Aorta (tissue), 5 donors: Measurements from ENCODE around the gene SAP130. TPM values are rescaled to one million over a fixed set of nuclear protein-coding genes. Genes with fewer than 3 reads are reported as not detected.

ENCODE experiments used
- ATAC-seq: fragments of 200-7000 bp; cut with Tn5 transposase; one replicate; pipeline ENCODE4 v1.9.1; 2022; ENCODE audit warnings: moderate library complexity; ENCODE audit not compliant: low FRiP score
- DNase-seq, 2 donors: peaks; one replicate each; pipeline ENCODE4 v3.0.0-alpha.2; 2020
- H3K27ac ChIP-seq, 2 donors: one replicate each; pipeline ENCODE4 v1.5.1; 2013; ENCODE audit warnings: low read length in 2 of 2, mild to moderate bottlenecking in 2 of 2, moderate library complexity in 2 of 2, control low read depth in 1 of 2, inconsistent platforms in 1 of 2, low read depth in 1 of 2
- H3K27me3 ChIP-seq, 2 donors: one replicate each; pipeline ENCODE4 v1.6.1; 2013; ENCODE audit warnings: control low read depth in 1 of 2, low read length in 1 of 2, mild to moderate bottlenecking in 1 of 2, moderate library complexity in 1 of 2; ENCODE audit not compliant: insufficient read depth in 2 of 2, control insufficient read depth in 1 of 2
- H3K36me3 ChIP-seq, 2 donors: one replicate each; pipeline ENCODE4 v1.6.1; 2013; ENCODE audit warnings: control low read depth in 1 of 2, low read length in 1 of 2, mild to moderate bottlenecking in 1 of 2; ENCODE audit not compliant: insufficient read depth in 2 of 2, control insufficient read depth in 1 of 2
- H3K4me1 ChIP-seq, 2 donors: one replicate each; pipeline ENCODE4 v1.6.1; 2013; ENCODE audit warnings: low read length in 2 of 2, control low read depth in 1 of 2, mild to moderate bottlenecking in 1 of 2, moderate library complexity in 1 of 2; ENCODE audit not compliant: insufficient read depth in 2 of 2, control insufficient read depth in 1 of 2
- H3K4me3 ChIP-seq, 2 donors: one replicate each; pipeline ENCODE4 v1.5.1; 2013; ENCODE audit warnings: low read length in 2 of 2, control low read depth in 1 of 2, mild to moderate bottlenecking in 1 of 2
- H3K9me3 ChIP-seq: one replicate; pipeline ENCODE4 v1.6.1; 2013; ENCODE audit warnings: mild to moderate bottlenecking, low read length; ENCODE audit not compliant: control insufficient read depth
- WGBS, 2 donors: extraction: QIAGEN DNeasy Blood & Tissue Kit; methylation state at CpG; one replicate each; pipeline ENCODE4 v1.1.7; 2013; 5-methylcytosine and 5-hydroxymethylcytosine counted together
- intact Hi-C, 2 donors: fragments of 100-400 bp; cut with DNase I; formaldehyde crosslinking; loops; one replicate each; pipeline versions ENCODE4 v1.14.2 to v1.15.0; 2022
- long read RNA-seq, 2 donors: library from polyadenylated mRNA; unstranded; transcript quantifications; one replicate each; pipeline ENCODE4 v2.0.0, GENCODE V29; 2020 to 2021
- polyA plus RNA-seq, 2 donors: library from polyadenylated mRNA; stranded (reverse); fragments of 200-250 nt; gene quantifications; one replicate each; pipeline ENCODE4 v1.2.3, GENCODE V29; 2013
- total RNA-seq, 2 donors: library from RNA; stranded (reverse); fragmentation: NEBNext Ultra II Directional; extraction: Animal tissue kit (Norgen Biotek cat#: 25700); gene quantifications; one replicate each; pipeline ENCODE4 v1.2.1, GENCODE V29; 2021
- donor health status: healthy with polysubstance abuse.
- donor health status: Bipolar disorder and iron deficiency.
- donor health status: DM: no; HTN: no; CAD: no.
- donor health status: DM: no; HTN: no; CAD: no.
- donor health status: DM: yes; HTN: yes; CAD: no.

The SAP130 gene
- total RNA-seq = 10 to 100 TPM; 23.5 to 23.8 TPM
- 1 to 10 TPM; 3.6 to 9.2 TPM for polyA plus RNA-seq
- long read RNA-seq, donor 1, partial matches to known transcripts = 5 of 8 reads
- long read RNA-seq, donor 1, other reads (novel, unspliced or antisense) = 3 of 8 reads
- long read RNA-seq, donor 2, full-length matches to known transcripts = 3 of 16 reads
- long read RNA-seq, donor 2, partial matches to known transcripts = 4 of 16 reads
- long read RNA-seq, donor 2, other reads (novel, unspliced or antisense) = 9 of 16 reads

DNA sequence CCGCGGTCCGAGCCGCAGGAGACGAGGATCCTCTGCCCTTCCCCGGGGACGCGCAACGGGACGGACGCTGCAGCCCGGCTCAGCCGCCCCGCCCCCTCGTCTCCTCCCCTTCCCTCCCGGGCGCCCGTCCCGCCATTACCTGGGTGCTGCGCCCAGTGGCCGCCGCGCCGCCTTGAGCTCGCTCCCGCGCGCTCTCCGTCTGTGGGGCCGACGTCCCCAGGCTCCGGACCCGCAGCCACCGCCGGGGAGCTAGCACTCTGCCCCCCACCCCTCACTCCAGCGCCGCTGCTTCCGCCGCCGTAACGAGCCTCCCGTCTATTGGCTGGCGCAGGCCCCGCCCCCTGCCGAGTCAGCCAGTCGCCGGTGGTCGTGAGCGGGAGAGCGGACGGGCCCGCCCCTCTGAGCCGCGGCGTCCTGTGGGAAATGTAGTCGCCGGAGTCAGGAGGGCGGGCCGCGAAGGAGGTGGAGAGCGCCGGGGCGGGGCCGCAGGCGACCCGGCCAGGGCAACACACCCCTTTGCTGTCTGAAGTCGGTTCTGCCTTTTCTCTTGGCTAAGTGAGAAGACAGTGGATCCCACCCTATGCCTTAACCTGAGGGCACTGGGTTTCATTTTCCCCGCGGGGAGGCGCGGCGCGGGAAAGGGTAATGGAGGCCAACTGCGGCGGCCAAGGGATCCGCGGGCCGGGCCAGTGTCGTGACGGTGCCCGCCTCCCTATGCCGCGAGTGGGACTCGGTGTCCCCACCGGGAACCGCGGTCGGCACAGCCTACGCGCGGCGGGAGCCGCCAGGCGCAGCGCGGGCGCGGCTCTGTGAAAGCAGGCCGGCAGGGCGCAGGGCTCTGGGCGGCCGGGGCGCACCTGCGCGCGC, at the start of gene SAP130:
SAP130 (minus strand) TSS at position 259 of the 867 bp plus-strand sequence. CDS start 1,767 bp downstream, outside the sequence.
- ATAC-seq = peak; percentile 97
- peak; percentile 99 to 100 for DNase-seq
- Histone ChIP-seq H3K27me3 (no peaks in the 10 kb centered on the region), H3K9me3 (no peaks in the 10 kb centered on the region), H3K4me1 (no peaks in the 10 kb centered on the region), H3K36me3 (no peaks in the 10 kb centered on the region), H3K4me3 (peak within 1 kb of the TSS; percentile 86 to 90), H3K27ac (peak within 1 kb of the TSS in 1 of 2 donors; percentile 91)
- intact Hi-C loops = loop anchor here (2.0 to 10.0 kb wide), 3 partner anchors 63 to 143 kb away; partner anchors contain the start of genes UGGT1 (in 2 of the 2) and AMMECR1L (in 1 of the 2)
- 0% methylated on average over 73 to 106 of the region's 106 CpGs for WGBS, 2 donors

DNA sequence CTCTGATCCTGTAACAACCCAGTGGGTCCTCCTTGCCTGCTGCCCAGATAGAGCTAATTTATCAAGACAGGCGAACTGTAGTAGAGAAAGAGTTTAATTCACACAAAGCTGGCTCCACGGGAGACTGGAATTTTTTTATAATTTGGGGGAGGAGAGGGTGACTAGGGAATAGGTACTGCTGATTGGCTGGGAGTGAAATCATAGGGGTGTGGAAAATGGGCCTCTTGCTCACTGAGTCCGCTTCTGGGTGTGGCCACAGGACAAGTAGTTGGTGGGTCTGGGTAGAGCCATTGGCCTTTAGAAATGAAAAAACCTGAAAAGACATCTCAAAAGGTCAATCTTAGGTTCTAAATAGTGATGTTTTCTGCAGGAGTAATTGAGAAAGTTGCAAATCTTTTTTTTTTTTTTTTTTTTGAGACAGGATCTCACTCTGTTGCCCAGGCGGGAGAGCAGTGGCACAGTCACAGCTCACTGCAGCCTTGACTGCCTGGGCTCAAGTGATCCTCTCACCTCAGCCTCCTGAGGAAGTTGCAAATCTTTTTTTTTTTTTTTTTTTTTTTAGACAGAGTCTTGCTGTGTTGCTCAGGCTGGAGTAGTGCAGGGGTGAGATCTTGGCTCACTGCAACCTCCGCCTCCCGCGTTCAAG, 48.7 kb upstream of the SAP130 start:
- intact Hi-C loops = no loop called here
- no peak overlapping the region for H3K27ac ChIP-seq
- H3K4me3 ChIP-seq = no peak overlapping the region
- 81% methylated on average over 7 of the region's 7 CpGs for whole genome bisulfite sequencing, 2 donors
- H3K36me3 ChIP-seq = no peaks in the 10 kb centered on the region
- no peak for ATAC-seq
- H3K27me3 ChIP-seq = no peaks in the 10 kb centered on the region
- H3K9me3 ChIP-seq = no peaks in the 10 kb centered on the region
- H3K4me1 ChIP-seq = no peaks in the 10 kb centered on the region
- no peak for DNase-seq

DNA sequence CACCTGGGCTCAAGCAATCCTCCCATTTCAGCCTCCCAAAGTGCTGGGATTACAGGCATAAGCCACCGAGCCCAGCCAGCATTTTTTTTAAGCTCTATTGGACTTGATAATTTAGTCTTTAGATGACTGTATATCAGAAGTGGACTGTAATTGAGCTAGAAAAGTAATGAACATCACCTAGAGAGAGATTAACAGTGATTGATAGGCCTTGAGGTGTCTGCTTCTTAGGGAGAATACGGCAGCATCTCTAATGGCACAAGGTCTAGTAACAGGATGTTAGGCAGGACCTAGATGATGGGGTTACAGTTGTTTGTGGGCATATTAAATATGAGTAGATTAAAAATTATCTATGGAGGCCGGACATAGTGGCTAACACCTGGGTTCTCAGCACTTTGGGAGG, 45.4 kb upstream of the SAP130 start:
- intact Hi-C loops = no loop called here
- Histone ChIP-seq H3K36me3 (no peaks in the 10 kb centered on the region), H3K9me3 (no peaks in the 10 kb centered on the region), H3K27ac (no peak overlapping the region), H3K4me1 (no peaks in the 10 kb centered on the region), H3K4me3 (no peak overlapping the region), H3K27me3 (no peaks in the 10 kb centered on the region)
- DNase-seq = no peak
- WGBS, 2 donors = 84 to 87% methylated on average over 3 of the region's 3 CpGs
- ATAC-seq = no peak

DNA sequence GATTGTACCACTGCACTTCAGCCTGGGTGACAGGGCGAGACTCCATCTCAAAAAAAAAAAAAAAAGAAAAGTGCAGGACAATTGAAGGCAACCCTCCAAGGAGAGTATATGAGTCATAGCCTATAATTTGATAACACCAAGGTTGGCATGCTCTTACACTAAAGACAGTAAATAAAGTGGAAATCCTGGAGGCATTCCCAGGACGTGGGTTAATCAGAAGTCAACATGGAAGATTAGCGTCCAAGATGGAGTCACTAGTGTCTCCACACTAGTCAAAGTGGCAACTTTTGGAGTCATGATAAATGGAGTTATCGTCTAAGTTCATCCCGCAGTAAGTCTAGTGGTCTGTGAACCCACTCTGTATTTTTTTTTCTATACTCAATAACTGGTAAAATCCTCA, 41.9 kb upstream of the SAP130 start:
- WGBS, 2 donors = 71% methylated on average over 5 of the region's 5 CpGs
- intact Hi-C loops = no loop called here
- H3K4me1 ChIP-seq = no peaks in the 10 kb centered on the region
- H3K27ac ChIP-seq = no peak overlapping the region
- no peaks in the 10 kb centered on the region for H3K36me3 ChIP-seq
- no peaks in the 10 kb centered on the region for H3K9me3 ChIP-seq
- ATAC-seq (no peak), DNase-seq (no peak)
- no peaks in the 10 kb centered on the region for H3K27me3 ChIP-seq
- no peak overlapping the region for H3K4me3 ChIP-seq

DNA sequence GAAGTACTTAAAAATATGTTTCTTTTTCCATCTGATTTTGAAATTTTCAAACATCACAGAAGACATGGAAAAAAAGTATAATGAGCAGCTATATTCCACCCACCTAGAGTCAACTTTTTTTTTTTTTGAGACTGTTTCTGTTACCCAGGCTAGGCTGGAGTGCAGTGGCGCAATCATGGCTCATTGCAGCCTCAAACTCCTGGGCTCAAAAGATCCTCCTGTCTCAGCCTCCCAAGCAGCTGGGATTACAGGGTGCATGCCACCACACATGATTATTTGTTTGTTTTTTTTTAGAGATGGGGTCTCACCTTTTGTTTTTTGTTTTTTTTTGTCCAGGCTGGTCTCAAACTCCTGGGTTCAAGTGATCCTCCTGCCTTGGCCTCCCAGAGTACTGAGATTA, 36.5 kb upstream of the SAP130 start:
- ATAC-seq = no peak
- Histone ChIP-seq H3K27me3 (no peaks in the 10 kb centered on the region), H3K36me3 (no peaks in the 10 kb centered on the region), H3K9me3 (no peaks in the 10 kb centered on the region), H3K4me3 (no peak overlapping the region), H3K4me1 (no peaks in the 10 kb centered on the region), H3K27ac (no peak overlapping the region)
- DNase-seq = no peak
- 99 to 100% methylated on average over 1 of the region's 1 CpG for WGBS, 2 donors
- intact Hi-C loops = no loop called here

DNA sequence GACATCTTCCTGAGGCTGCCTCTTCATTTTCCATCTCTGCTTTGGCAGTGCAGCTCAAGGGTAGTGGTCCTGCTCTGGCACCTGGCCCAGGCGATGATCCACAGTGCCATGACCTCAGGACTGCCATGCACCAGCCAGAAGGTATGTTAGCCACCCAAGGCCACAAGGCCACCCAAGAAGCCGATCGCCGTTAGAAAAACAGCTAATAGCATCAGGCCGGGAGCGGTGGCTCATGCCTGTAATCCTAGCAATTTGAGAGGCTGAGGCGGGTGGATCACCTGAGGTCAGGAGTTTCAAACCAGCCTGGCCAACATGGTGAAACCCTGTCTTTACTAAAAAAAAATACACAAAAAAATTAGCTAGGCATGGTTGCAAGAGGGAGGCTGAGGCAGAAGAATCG, 34.7 kb upstream of the SAP130 start:
- Histone ChIP-seq H3K4me1 (no peaks in the 10 kb centered on the region), H3K27me3 (no peaks in the 10 kb centered on the region), H3K4me3 (no peak overlapping the region), H3K9me3 (no peaks in the 10 kb centered on the region), H3K27ac (no peak overlapping the region), H3K36me3 (no peaks in the 10 kb centered on the region)
- DNase-seq = no peak
- no peak for ATAC-seq
- intact Hi-C loops = no loop called here
- WGBS, 2 donors = 90 to 91% methylated on average over 8 of the region's 8 CpGs

DNA sequence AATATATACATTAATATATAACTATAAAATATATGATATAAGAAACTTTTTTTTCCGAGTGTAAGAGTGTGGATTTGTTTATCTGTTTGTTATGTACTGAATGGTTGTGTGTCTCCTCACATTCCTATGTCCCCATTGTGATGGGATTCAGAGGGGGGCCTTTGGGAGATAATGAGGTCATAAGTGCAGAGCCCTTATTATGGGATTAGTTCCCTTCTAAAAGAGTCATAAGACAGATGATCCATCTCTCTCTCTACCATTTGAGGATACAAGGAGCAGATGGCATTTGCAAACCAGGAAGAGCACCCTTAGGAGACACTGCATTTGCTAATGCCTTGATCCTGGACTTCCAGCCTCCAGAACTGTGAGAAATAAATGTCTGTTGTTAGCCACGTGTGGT, 30.3 kb upstream of the SAP130 start:
- H3K36me3 ChIP-seq = no peaks in the 10 kb centered on the region
- intact Hi-C loops = no loop called here
- no peak for ATAC-seq
- H3K9me3 ChIP-seq = peaks cover 3% of the 10 kb centered on the region
- 71% methylated on average over 2 of the region's 2 CpGs for WGBS, 2 donors
- DNase-seq = no peak
- H3K27ac ChIP-seq = no peak overlapping the region
- no peaks in the 10 kb centered on the region for H3K27me3 ChIP-seq
- no peak overlapping the region for H3K4me3 ChIP-seq
- no peaks in the 10 kb centered on the region for H3K4me1 ChIP-seq

DNA sequence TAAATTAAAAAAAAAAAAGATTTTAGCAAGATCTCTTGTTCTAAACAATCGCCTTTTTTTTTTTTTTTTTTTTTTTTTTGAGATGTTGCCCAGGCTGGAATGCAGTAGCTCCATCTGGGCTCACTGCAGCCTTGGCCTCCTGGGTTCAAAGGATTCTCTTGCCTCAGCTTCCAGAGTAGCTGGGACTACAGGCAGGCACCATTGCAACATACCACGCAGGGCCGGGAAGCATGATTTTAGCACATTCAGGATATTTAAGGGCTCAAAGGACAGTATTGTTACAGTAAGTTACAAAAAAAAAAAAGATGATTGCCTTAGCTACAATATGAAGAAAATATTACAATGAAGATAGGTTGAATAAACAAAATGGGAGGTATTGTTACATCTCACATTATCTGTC, 29.5 kb upstream of the SAP130 start:
- 75 to 77% methylated on average over 3 of the region's 3 CpGs for WGBS, 2 donors
- no peak for ATAC-seq
- Histone ChIP-seq H3K27me3 (no peaks in the 10 kb centered on the region), H3K9me3 (peaks cover 3% of the 10 kb centered on the region), H3K36me3 (no peaks in the 10 kb centered on the region), H3K4me3 (no peak overlapping the region), H3K4me1 (no peaks in the 10 kb centered on the region), H3K27ac (no peak overlapping the region)
- intact Hi-C loops = no loop called here
- DNase-seq = no peak
